Stimulated activated CD8-positive, alpha-beta memory T cell treated with anti-CD3 and anti-CD28 coated beads, Interleukin-15, amount 100 ng/mL, for 48 hours (primary cell): ENCODE data around the gene GPR62.
"Not testable (repeated sequence)": the region's sequence is repeated elsewhere in the genome, so short reads cannot be mapped to it uniquely, and the experiment has no call there.

Source experiments
- DNase-seq, 2 donors: peaks; one replicate each; pipeline ENCODE4 v3.0.0-alpha.2; 2020; ENCODE audit warnings: low read depth in 2 of 2

GPR62 gene

GRCh38 chr3:51992017-51992682 lies 37.0 kb downstream of the GPR62 start:
- DNase-seq: no peak

GRCh38 chr3:51993657-51994056 lies 38.5 kb downstream of the GPR62 start:
- not testable (repeated sequence) for DNase-seq

- no peak for DNase-seq
Observed at GRCh38 chr3:51994530-51994929, 39.3 kb downstream of the GPR62 start.

GRCh38 chr3:51995346-51996163 lies 40.4 kb downstream of the GPR62 start, which contains the start of gene RPL29:
TSS of gene RPL29 (minus strand) at chr3:51995895. CDS start at chr3:51995461, 434 bp downstream.
- DNase-seq: peak; percentile 80 to 87

GRCh38 chr3:51997172-51997571 lies 42.0 kb downstream of the GPR62 start:
- no peak for DNase-seq

- no peak for DNase-seq
Observed at GRCh38 chr3:51997935-51998596, 42.9 kb downstream of the GPR62 start.

- DNase-seq: no peak
Observed at GRCh38 chr3:51998774-51999173, 43.6 kb downstream of the GPR62 start.

- DNase-seq: no peak
Observed at GRCh38 chr3:51999846-52000245, 44.7 kb downstream of the GPR62 start.

GRCh38 chr3:52001443-52001974 lies 46.3 kb downstream of the GPR62 start:
- DNase-seq: peak; percentile 69 to 72

GRCh38 chr3:52002748-52003147 lies 47.6 kb downstream of the GPR62 start:
- DNase-seq: no peak

- no peak for DNase-seq
Observed at GRCh38 chr3:52004163-52004787, 49.1 kb downstream of the GPR62 start.

GRCh38 chr3:52004906-52005395 lies 49.8 kb downstream of the GPR62 start:
- no peak for DNase-seq

GRCh38 chr3:52005571-52005986 lies 50.4 kb downstream of the GPR62 start:
- DNase-seq: no peak

GRCh38 chr3:52006017-52006819 lies 51.0 kb downstream of the GPR62 start:
- DNase-seq: no peak

- DNase-seq: no peak
Observed at GRCh38 chr3:52006820-52007133, 51.6 kb downstream of the GPR62 start.
